GM23338 (cell line): ENCODE results near the gene VRK3. TPM values are rescaled to one million over a fixed set of nuclear protein-coding genes. Genes with fewer than 3 reads are reported as not detected.

Experiments used
- ATAC-seq: fragments of 200-7000 bp; cut with Tn5 transposase; 3 replicates; pipeline ENCODE4 v1.9.1; 2020
- DNase-seq: peaks from one replicate; pipeline ENCODE4 v3.0.0-alpha.2; 2015; ENCODE audit warnings: low spot score
- H2AFZ ChIP-seq: fragments of 200-600 bp; sonication (generic); 2 replicates; pipeline ENCODE4 v1.8.0; 2016; ENCODE audit warnings: antibody characterized with exemption, mild to moderate bottlenecking, moderate library complexity
- H3F3A ChIP-seq: fragments of 200-600 bp; sonication (generic); replicated peaks from 2 replicates; pipeline ENCODE4 v1.8.0; 2017; ENCODE audit warnings: antibody characterized with exemption, mixed run types, low read depth
- H3K27ac ChIP-seq: fragments of 200-600 bp; sonication (generic); 2 replicates; pipeline ENCODE4 v1.6.1; 2016; ENCODE audit warnings: low read depth
- H3K27me3 ChIP-seq: fragments of 200-600 bp; sonication (generic); 2 replicates; pipeline ENCODE4 v1.8.0; 2016; ENCODE audit warnings: mild to moderate bottlenecking, mixed run types, moderate library complexity; ENCODE audit not compliant: insufficient read depth
- H3K36me3 ChIP-seq: fragments of 200-600 bp; sonication (generic); 2 replicates; pipeline ENCODE4 v1.8.0; 2016; ENCODE audit warnings: mild to moderate bottlenecking; ENCODE audit not compliant: insufficient read depth
- H3K4me1 ChIP-seq: fragments of 200-600 bp; sonication (generic); 2 replicates; pipeline ENCODE4 v1.8.0; 2016; ENCODE audit warnings: mild to moderate bottlenecking, moderate library complexity; ENCODE audit not compliant: insufficient read depth
- H3K4me2 ChIP-seq: fragments of 200-600 bp; sonication (generic); 2 replicates; pipeline ENCODE4 v1.7.1; 2017; ENCODE audit warnings: mixed run types
- H3K4me3 ChIP-seq: fragments of 200-600 bp; sonication (generic); 2 replicates; pipeline ENCODE4 v1.6.1; 2016; ENCODE audit warnings: mixed run types
- H3K79me2 ChIP-seq: fragments of 200-600 bp; sonication (generic); replicated peaks from 2 replicates; pipeline ENCODE4 v1.8.0; 2017; ENCODE audit warnings: mild to moderate bottlenecking; ENCODE audit not compliant: insufficient read depth
- H3K9me2 ChIP-seq: fragments of 200-600 bp; sonication (generic); 2 replicates; pipeline ENCODE4 v1.8.0; 2017; ENCODE audit not compliant: insufficient read depth
- H4K20me1 ChIP-seq: fragments of 200-600 bp; sonication (generic); replicated peaks from 2 replicates; pipeline ENCODE4 v1.8.0; 2017; ENCODE audit warnings: mild to moderate bottlenecking; ENCODE audit not compliant: insufficient read depth
- H3K27ac Mint-ChIP-seq: 2 replicates; pipeline ENCODE4 v1.8.0; 2020; ENCODE audit warnings: inconsistent platforms, mild to moderate bottlenecking, moderate library complexity, mixed read lengths
- H3K27me3 Mint-ChIP-seq: 3 replicates; pipeline ENCODE4 v1.8.0; 2022; ENCODE audit warnings: low read depth, mild to moderate bottlenecking, moderate library complexity, mixed read lengths, inconsistent platforms; ENCODE audit not compliant: insufficient read depth, poor library complexity
- H3K36me3 Mint-ChIP-seq: 3 replicates; pipeline ENCODE4 v1.8.0; 2021; ENCODE audit warnings: low read depth, mild to moderate bottlenecking, inconsistent platforms, moderate library complexity, mixed read lengths
- H3K4me1 Mint-ChIP-seq: 3 replicates; pipeline ENCODE4 v1.8.0; 2020; ENCODE audit warnings: mild to moderate bottlenecking, inconsistent platforms, mixed read lengths
- H3K4me3 Mint-ChIP-seq: 3 replicates; pipeline ENCODE4 v1.8.0; 2021; ENCODE audit warnings: moderate library complexity, mild to moderate bottlenecking, inconsistent platforms, mixed read lengths
- H3K9me3 Mint-ChIP-seq: 3 replicates; pipeline ENCODE4 v1.8.0; 2020; ENCODE audit warnings: moderate library complexity, mild to moderate bottlenecking, inconsistent platforms, mixed read lengths
- CREB1 ChIP-seq: fragments of 250-450 bp; sonication (Bioruptor Pico); IDR thresholded peaks from 2 replicates; pipeline ENCODE4 v1.5.0; 2020; ENCODE audit warnings: low read depth, mild to moderate bottlenecking, moderate library complexity
- EZH2 ChIP-seq: fragments of 200-600 bp; sonication (generic); IDR thresholded peaks from one replicate; pipeline ENCODE4 v1.8.0; 2017; ENCODE audit warnings: antibody characterized with exemption, mild to moderate bottlenecking, low read depth; ENCODE audit not compliant: unreplicated experiment
- EZH2phosphoT487 ChIP-seq: fragments of 200-600 bp; sonication (generic); IDR thresholded peaks from one replicate; pipeline ENCODE4 v1.8.1; 2018; ENCODE audit warnings: antibody characterized with exemption; ENCODE audit not compliant: unreplicated experiment
- JUNB ChIP-seq: IDR thresholded peaks from one replicate; pipeline ENCODE4 v1.6.1; 2016; ENCODE audit warnings: antibody characterized with exemption; ENCODE audit not compliant: unreplicated experiment
- NANOG ChIP-seq: IDR thresholded peaks from 2 replicates; pipeline ENCODE4 v1.6.1; 2016; ENCODE audit warnings: antibody characterized with exemption, borderline replicate concordance
- POLR2AphosphoS5 ChIP-seq: IDR thresholded peaks from 2 replicates; pipeline ENCODE4 v1.6.1; 2016; ENCODE audit warnings: antibody characterized with exemption, low read depth
- STAT1 ChIP-seq: IDR thresholded peaks from one replicate; pipeline ENCODE4 v1.6.1; 2016; ENCODE audit warnings: antibody characterized with exemption; ENCODE audit not compliant: unreplicated experiment
- ZNF114 ChIP-seq: fragments of 250-450 bp; sonication (Bioruptor Pico); IDR thresholded peaks from 2 replicates; pipeline ENCODE4 v1.5.0; 2020; ENCODE audit warnings: mild to moderate bottlenecking, moderate library complexity
- ZNF331 ChIP-seq: fragments of 250-450 bp; sonication (Bioruptor Pico); IDR thresholded peaks from 2 replicates; pipeline ENCODE4 v1.5.0; 2020; ENCODE audit warnings: low read depth, mild to moderate bottlenecking, moderate library complexity
- polyA plus RNA-seq: library from polyadenylated mRNA; unstranded; fragments of >200 nt; fragmentation: Nextera tagmentation; extraction: Ambion mirVana; gene quantifications from 2 replicates; pipeline ENCODE4 v1.2.1, GENCODE V29; 2016
- total RNA-seq: library from RNA; depleted of rRNA; stranded (reverse); fragments of >200 nt; shearing (Covaris generic); gene quantifications from 2 replicates; pipeline ENCODE4 v1.2.3, GENCODE V29; 2014
- TF ChIP-seq, protein P1 (sequence below), 2 experiments: fragments of 200-600 bp in 1 of 2; sonication (generic) in 1 of 2; conservative IDR thresholded peaks; 2 replicates each; pipeline versions ENCODE4 v1.5.1 to v1.6.1; 2016 to 2017; ENCODE audit warnings: antibody characterized with exemption in 2 of 2, low read depth in 2 of 2, mild to moderate bottlenecking in 2 of 2, moderate library complexity in 1 of 2
- TF ChIP-seq, protein P2 (sequence below): fragments of 250-450 bp; sonication (Bioruptor Pico); IDR thresholded peaks from 2 replicates; pipeline ENCODE4 v1.5.0; 2020; ENCODE audit warnings: mild to moderate bottlenecking, moderate library complexity
- TF ChIP-seq, protein P3 (sequence below): IDR thresholded peaks from one replicate; pipeline ENCODE4 v1.6.1; 2018; ENCODE audit warnings: antibody characterized with exemption; ENCODE audit not compliant: unreplicated experiment
- TF ChIP-seq, protein P4 (sequence below): IDR thresholded peaks from 2 replicates; pipeline ENCODE4 v1.6.1; 2016; ENCODE audit warnings: antibody characterized with exemption

Gene VRK3
- total and polyA plus RNA-seq, 2 experiments from 2014 or later = 17.4 to 29.1 TPM

DNA sequence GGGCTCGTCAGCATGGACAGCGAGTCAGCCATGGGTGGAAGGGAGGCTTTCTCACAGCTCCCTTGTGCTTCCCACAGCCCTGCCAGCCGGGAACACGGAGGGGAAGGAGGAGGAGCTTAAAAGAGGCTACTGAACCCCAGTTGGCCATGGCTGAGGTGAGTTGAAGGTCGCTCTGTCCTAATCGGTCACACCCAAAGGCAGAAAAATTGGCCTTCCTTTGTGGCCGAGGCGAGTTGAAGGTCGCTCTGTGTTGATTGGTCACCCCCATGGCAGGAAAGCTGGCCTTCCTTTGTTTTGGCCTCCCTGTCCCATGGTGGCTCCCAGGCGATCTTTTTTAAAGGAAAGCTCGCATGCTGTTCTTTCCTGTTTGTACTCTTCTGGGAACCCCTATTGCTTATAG, 5.8 kb upstream of the VRK3 start:
- Mint-ChIP-seq H3K9me3 (peaks cover 14% of the 10 kb centered on the region), H3K4me3 (no peak overlapping the region), H3K27me3 (peaks cover 3% of the 10 kb centered on the region), H3K36me3 (peaks cover 66% of the 10 kb centered on the region), H3K27ac (no peak overlapping the region), H3K4me1 (peaks cover 5% of the 10 kb centered on the region; the same call in 2 of the 3 replicates)
- Histone ChIP-seq H4K20me1 (peaks cover 20% of the 10 kb centered on the region), H3K27ac (no peak overlapping the region), H3K27me3 (no peaks in the 10 kb centered on the region), H3K9me2 (no peaks in the 10 kb centered on the region), H3K79me2 (peaks cover 40% of the 10 kb centered on the region), H3K4me2 (no peak overlapping the region), H3K36me3 (no peaks in the 10 kb centered on the region; the same call in 1 of the 2 replicates), H3F3A (no peaks in the 10 kb centered on the region), H2AFZ (no peak overlapping the region), H3K4me1 (peaks cover 8% of the 10 kb centered on the region; the same call in 1 of the 2 replicates), H3K4me3 (no peak overlapping the region)
- ATAC-seq (no peak), DNase-seq (no peak)
- TF ChIP-seq NANOG = no peak
- TF ChIP-seq POLR2AphosphoS5 = no peak
- no peak for TF ChIP-seq ZNF331 (CRISPR knock-in tag)
- TF ChIP-seq EZH2 = no peak
- TF ChIP-seq, protein P1, sequence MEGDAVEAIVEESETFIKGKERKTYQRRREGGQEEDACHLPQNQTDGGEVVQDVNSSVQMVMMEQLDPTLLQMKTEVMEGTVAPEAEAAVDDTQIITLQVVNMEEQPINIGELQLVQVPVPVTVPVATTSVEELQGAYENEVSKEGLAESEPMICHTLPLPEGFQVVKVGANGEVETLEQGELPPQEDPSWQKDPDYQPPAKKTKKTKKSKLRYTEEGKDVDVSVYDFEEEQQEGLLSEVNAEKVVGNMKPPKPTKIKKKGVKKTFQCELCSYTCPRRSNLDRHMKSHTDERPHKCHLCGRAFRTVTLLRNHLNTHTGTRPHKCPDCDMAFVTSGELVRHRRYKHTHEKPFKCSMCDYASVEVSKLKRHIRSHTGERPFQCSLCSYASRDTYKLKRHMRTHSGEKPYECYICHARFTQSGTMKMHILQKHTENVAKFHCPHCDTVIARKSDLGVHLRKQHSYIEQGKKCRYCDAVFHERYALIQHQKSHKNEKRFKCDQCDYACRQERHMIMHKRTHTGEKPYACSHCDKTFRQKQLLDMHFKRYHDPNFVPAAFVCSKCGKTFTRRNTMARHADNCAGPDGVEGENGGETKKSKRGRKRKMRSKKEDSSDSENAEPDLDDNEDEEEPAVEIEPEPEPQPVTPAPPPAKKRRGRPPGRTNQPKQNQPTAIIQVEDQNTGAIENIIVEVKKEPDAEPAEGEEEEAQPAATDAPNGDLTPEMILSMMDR (conservative IDR thresholded peaks at IDR 0.05; ENCODE audit: low read depth in 2 of 2) = no peak
- no peak for TF ChIP-seq JUNB
- TF ChIP-seq, protein P2, sequence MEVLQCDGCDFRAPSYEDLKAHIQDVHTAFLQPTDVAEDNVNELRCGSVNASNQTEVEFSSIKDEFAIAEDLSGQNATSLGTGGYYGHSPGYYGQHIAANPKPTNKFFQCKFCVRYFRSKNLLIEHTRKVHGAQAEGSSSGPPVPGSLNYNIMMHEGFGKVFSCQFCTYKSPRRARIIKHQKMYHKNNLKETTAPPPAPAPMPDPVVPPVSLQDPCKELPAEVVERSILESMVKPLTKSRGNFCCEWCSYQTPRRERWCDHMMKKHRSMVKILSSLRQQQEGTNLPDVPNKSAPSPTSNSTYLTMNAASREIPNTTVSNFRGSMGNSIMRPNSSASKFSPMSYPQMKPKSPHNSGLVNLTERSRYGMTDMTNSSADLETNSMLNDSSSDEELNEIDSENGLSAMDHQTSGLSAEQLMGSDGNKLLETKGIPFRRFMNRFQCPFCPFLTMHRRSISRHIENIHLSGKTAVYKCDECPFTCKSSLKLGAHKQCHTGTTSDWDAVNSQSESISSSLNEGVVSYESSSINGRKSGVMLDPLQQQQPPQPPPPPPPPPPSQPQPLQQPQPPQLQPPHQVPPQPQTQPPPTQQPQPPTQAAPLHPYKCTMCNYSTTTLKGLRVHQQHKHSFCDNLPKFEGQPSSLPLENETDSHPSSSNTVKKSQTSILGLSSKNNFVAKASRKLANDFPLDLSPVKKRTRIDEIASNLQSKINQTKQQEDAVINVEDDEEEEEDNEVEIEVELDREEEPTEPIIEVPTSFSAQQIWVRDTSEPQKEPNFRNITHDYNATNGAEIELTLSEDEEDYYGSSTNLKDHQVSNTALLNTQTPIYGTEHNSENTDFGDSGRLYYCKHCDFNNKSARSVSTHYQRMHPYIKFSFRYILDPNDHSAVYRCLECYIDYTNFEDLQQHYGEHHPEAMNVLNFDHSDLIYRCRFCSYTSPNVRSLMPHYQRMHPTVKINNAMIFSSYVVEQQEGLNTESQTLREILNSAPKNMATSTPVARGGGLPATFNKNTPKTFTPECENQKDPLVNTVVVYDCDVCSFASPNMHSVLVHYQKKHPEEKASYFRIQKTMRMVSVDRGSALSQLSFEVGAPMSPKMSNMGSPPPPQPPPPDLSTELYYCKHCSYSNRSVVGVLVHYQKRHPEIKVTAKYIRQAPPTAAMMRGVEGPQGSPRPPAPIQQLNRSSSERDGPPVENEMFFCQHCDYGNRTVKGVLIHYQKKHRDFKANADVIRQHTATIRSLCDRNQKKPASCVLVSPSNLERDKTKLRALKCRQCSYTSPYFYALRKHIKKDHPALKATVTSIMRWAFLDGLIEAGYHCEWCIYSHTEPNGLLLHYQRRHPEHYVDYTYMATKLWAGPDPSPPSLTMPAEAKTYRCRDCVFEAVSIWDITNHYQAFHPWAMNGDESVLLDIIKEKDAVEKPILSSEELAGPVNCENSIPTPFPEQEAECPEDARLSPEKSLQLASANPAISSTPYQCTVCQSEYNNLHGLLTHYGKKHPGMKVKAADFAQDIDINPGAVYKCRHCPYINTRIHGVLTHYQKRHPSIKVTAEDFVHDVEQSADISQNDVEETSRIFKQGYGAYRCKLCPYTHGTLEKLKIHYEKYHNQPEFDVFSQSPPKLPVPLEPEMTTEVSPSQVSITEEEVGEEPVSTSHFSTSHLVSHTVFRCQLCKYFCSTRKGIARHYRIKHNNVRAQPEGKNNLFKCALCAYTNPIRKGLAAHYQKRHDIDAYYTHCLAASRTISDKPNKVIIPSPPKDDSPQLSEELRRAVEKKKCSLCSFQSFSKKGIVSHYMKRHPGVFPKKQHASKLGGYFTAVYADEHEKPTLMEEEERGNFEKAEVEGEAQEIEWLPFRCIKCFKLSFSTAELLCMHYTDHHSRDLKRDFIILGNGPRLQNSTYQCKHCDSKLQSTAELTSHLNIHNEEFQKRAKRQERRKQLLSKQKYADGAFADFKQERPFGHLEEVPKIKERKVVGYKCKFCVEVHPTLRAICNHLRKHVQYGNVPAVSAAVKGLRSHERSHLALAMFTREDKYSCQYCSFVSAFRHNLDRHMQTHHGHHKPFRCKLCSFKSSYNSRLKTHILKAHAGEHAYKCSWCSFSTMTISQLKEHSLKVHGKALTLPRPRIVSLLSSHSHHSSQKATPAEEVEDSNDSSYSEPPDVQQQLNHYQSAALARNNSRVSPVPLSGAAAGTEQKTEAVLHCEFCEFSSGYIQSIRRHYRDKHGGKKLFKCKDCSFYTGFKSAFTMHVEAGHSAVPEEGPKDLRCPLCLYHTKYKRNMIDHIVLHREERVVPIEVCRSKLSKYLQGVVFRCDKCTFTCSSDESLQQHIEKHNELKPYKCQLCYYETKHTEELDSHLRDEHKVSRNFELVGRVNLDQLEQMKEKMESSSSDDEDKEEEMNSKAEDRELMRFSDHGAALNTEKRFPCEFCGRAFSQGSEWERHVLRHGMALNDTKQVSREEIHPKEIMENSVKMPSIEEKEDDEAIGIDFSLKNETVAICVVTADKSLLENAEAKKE (CRISPR knock-in tag) = no peak
- TF ChIP-seq, protein P3, sequence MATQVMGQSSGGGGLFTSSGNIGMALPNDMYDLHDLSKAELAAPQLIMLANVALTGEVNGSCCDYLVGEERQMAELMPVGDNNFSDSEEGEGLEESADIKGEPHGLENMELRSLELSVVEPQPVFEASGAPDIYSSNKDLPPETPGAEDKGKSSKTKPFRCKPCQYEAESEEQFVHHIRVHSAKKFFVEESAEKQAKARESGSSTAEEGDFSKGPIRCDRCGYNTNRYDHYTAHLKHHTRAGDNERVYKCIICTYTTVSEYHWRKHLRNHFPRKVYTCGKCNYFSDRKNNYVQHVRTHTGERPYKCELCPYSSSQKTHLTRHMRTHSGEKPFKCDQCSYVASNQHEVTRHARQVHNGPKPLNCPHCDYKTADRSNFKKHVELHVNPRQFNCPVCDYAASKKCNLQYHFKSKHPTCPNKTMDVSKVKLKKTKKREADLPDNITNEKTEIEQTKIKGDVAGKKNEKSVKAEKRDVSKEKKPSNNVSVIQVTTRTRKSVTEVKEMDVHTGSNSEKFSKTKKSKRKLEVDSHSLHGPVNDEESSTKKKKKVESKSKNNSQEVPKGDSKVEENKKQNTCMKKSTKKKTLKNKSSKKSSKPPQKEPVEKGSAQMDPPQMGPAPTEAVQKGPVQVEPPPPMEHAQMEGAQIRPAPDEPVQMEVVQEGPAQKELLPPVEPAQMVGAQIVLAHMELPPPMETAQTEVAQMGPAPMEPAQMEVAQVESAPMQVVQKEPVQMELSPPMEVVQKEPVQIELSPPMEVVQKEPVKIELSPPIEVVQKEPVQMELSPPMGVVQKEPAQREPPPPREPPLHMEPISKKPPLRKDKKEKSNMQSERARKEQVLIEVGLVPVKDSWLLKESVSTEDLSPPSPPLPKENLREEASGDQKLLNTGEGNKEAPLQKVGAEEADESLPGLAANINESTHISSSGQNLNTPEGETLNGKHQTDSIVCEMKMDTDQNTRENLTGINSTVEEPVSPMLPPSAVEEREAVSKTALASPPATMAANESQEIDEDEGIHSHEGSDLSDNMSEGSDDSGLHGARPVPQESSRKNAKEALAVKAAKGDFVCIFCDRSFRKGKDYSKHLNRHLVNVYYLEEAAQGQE = no peak
- no peak for TF ChIP-seq CREB1 (CRISPR knock-in tag)
- TF ChIP-seq ZNF114 (CRISPR knock-in tag) = no peak
- TF ChIP-seq, protein P4, sequence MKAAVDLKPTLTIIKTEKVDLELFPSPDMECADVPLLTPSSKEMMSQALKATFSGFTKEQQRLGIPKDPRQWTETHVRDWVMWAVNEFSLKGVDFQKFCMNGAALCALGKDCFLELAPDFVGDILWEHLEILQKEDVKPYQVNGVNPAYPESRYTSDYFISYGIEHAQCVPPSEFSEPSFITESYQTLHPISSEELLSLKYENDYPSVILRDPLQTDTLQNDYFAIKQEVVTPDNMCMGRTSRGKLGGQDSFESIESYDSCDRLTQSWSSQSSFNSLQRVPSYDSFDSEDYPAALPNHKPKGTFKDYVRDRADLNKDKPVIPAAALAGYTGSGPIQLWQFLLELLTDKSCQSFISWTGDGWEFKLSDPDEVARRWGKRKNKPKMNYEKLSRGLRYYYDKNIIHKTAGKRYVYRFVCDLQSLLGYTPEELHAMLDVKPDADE = no peak
- TF ChIP-seq EZH2phosphoT487 = no peak
- no peak for TF ChIP-seq STAT1
